SK-N-SH (cell line): ENCODE results near the gene PLET1. TPM values are rescaled to one million over a fixed set of nuclear protein-coding genes. Genes with fewer than 3 reads are reported as not detected.

Experiments
- CTCF ChIA-PET: fragments of 300-600, 350-600 bp; formaldehyde crosslinking; extraction: SDS; loops from one replicate; lab custom pipeline; 2021; lab: Yijun Ruan, JAX
- POLR2A ChIA-PET: fragments of 350-600 bp; sonication (Branson Sonifier 250); formaldehyde crosslinking; extraction: SDS; loops from one replicate; lab custom pipeline; 2020; ENCODE audit warnings: antibody characterized with exemption, inconsistent platforms; lab: Yijun Ruan, JAX
- DNase-seq: peaks from one replicate; pipeline ENCODE4 v3.0.0; 2012
- H2AFZ ChIP-seq: fragments of 200-600 bp; sonication (generic); 2 replicates; pipeline ENCODE4 v1.8.1; 2016; ENCODE audit warnings: antibody characterized with exemption, mild to moderate bottlenecking, low read depth
- H3F3A ChIP-seq: fragments of 200-600 bp; sonication (generic); replicated peaks from 2 replicates; pipeline ENCODE3; 2016; ENCODE audit warnings: antibody characterized with exemption, mild to moderate bottlenecking; ENCODE audit not compliant: insufficient read depth
- H3K27ac ChIP-seq, 2 experiments: fragments of 200-500 bp in 1 of 2; fragments of 200-600 bp in 1 of 2; sonication (Bioruptor generic) in 1 of 2; sonication (generic), shearing (Covaris generic) in 1 of 2; 2 replicates each; pipeline versions ENCODE4 v1.5.1 to v1.6.1; 2014 to 2016; ENCODE audit warnings: low read depth in 2 of 2, inconsistent platforms in 1 of 2, low read length in 1 of 2, mild to moderate bottlenecking in 1 of 2, mixed read lengths in 1 of 2
- H3K27me3 ChIP-seq: fragments of 200-600 bp; sonication (generic), shearing (Covaris generic); 2 replicates; pipeline ENCODE4 v1.6.1; 2016; ENCODE audit warnings: mixed run types; ENCODE audit not compliant: insufficient read depth
- H3K36me3 ChIP-seq, 2 experiments: fragments of 200-500 bp in 1 of 2; fragments of 200-600 bp in 1 of 2; sonication (Bioruptor generic) in 1 of 2; sonication (generic) in 1 of 2; replicated peaks in 1 of 2; 2 replicates each; pipeline versions ENCODE3 to v1.5.1; 2014 to 2016; ENCODE audit warnings: low read length in 1 of 2, mild to moderate bottlenecking in 1 of 2; ENCODE audit not compliant: insufficient read depth in 2 of 2, control insufficient read depth in 1 of 2
- H3K4me1 ChIP-seq, 2 experiments: fragments of 200-500 bp in 1 of 2; fragments of 200-600 bp in 1 of 2; sonication (Bioruptor generic) in 1 of 2; sonication (generic), shearing (Covaris generic) in 1 of 2; 2 replicates each; pipeline versions ENCODE4 v1.5.1 to v1.6.1; 2014 to 2016; ENCODE audit warnings: low read depth in 1 of 2, low read length in 1 of 2, mixed run types in 1 of 2; ENCODE audit not compliant: insufficient read depth in 2 of 2, control insufficient read depth in 1 of 2
- H3K4me2 ChIP-seq: fragments of 200-600 bp; sonication (generic), shearing (Covaris generic); 2 replicates; pipeline ENCODE4 v1.6.1; 2017; ENCODE audit warnings: mixed run types
- H3K4me3 ChIP-seq, 2 experiments: fragments of 200-500 bp in 1 of 2; fragments of 200-600 bp in 1 of 2; sonication (Bioruptor generic) in 1 of 2; sonication (generic), shearing (Covaris generic) in 1 of 2; 2 replicates each; pipeline versions ENCODE4 v1.5.1 to v1.8.1; 2014 to 2016; ENCODE audit warnings: low read depth in 2 of 2, inconsistent platforms in 1 of 2, low read length in 1 of 2, mild to moderate bottlenecking in 1 of 2, mixed read lengths in 1 of 2, moderate library complexity in 1 of 2
- H3K79me2 ChIP-seq: fragments of 200-600 bp; sonication (generic); 2 replicates; pipeline ENCODE4 v1.8.1; 2017; ENCODE audit warnings: mild to moderate bottlenecking; ENCODE audit not compliant: insufficient read depth
- H3K9ac ChIP-seq: fragments of 200-600 bp; sonication (generic); 2 replicates; pipeline ENCODE4 v1.6.1; 2017; ENCODE audit warnings: mixed run types
- H3K9me2 ChIP-seq: fragments of 200-600 bp; sonication (generic); 2 replicates; pipeline ENCODE4 v1.6.1; 2017; ENCODE audit warnings: mixed run types
- H3K9me3 ChIP-seq: fragments of 200-600 bp; sonication (generic); 2 replicates; pipeline ENCODE4 v1.6.1; 2017; ENCODE audit warnings: mixed run types, mild to moderate bottlenecking, moderate library complexity
- H4K20me1 ChIP-seq: fragments of 200-600 bp; sonication (generic); 2 replicates; pipeline ENCODE4 v1.6.1; 2017; ENCODE audit warnings: mild to moderate bottlenecking, mixed run types; ENCODE audit not compliant: insufficient read depth
- EP300 ChIP-seq, 2 experiments: IDR thresholded peaks; 2 replicates each; pipeline versions ENCODE4 v1.4.0 to v1.6.1; 2012; ENCODE audit warnings: borderline replicate concordance in 1 of 2, low read depth in 1 of 2, low read length in 1 of 2
- EZH2phosphoT487 ChIP-seq: fragments of 200-600 bp; sonication (generic); IDR thresholded peaks from 2 replicates; pipeline ENCODE4 v1.6.1; 2017; ENCODE audit warnings: low read depth, mixed run types, mild to moderate bottlenecking, antibody characterized with exemption, moderate library complexity, borderline replicate concordance
- FOSL2 ChIP-seq: IDR thresholded peaks from 2 replicates; pipeline ENCODE4 v1.4.0; 2012; ENCODE audit warnings: low read depth, mild to moderate bottlenecking, moderate library complexity, borderline replicate concordance
- FOXJ3 ChIP-seq: sonication (generic); formaldehyde crosslinking; IDR thresholded peaks from 2 replicates; pipeline ENCODE4 v1.5.1; 2020; ENCODE audit warnings: mild to moderate bottlenecking, missing genetic modification reagents
- FOXM1 ChIP-seq: IDR thresholded peaks from 2 replicates; pipeline ENCODE4 v1.4.0; 2012; ENCODE audit warnings: low read depth, mild to moderate bottlenecking
- GATA2 ChIP-seq: sonication (generic); formaldehyde crosslinking; IDR thresholded peaks from 2 replicates; pipeline ENCODE4 v1.5.0; 2020; ENCODE audit warnings: mild to moderate bottlenecking, missing genetic modification reagents
- JUND ChIP-seq: IDR thresholded peaks from 2 replicates; pipeline ENCODE4 v1.4.0; 2012
- MXI1 ChIP-seq: IDR thresholded peaks from 2 replicates; pipeline ENCODE4 v1.6.1; 2012; ENCODE audit warnings: mild to moderate bottlenecking, low read depth, low read length, improper control_type of control experiment
- NFIC ChIP-seq: IDR thresholded peaks from 2 replicates; pipeline ENCODE4 v1.4.0; 2012; ENCODE audit warnings: borderline replicate concordance
- NRF1 ChIP-seq: IDR thresholded peaks from 2 replicates; pipeline ENCODE4 v1.6.1; 2012; ENCODE audit warnings: low read depth, mild to moderate bottlenecking, low read length
- PBX3 ChIP-seq: IDR thresholded peaks from 2 replicates; pipeline ENCODE4; 2012
- RAD21 ChIP-seq: IDR thresholded peaks from 2 replicates; pipeline ENCODE4 v1.6.1; 2012; ENCODE audit warnings: mild to moderate bottlenecking, low read length
- RCOR1 ChIP-seq: fragments of 150-350 bp; IDR thresholded peaks from 2 replicates; pipeline ENCODE4 v1.6.1; 2017; ENCODE audit warnings: antibody characterized with exemption, low read length
- RFX5 ChIP-seq: IDR thresholded peaks from 2 replicates; pipeline ENCODE4 v1.6.1; 2012; ENCODE audit warnings: mild to moderate bottlenecking, improper control_type of control experiment, low read length
- RXRA ChIP-seq: IDR thresholded peaks from 2 replicates; pipeline ENCODE4 v1.4.0; 2012; ENCODE audit warnings: low read depth, mild to moderate bottlenecking, borderline replicate concordance
- SIN3A ChIP-seq: IDR thresholded peaks from 2 replicates; pipeline ENCODE4 v1.6.1; 2012; ENCODE audit warnings: low read depth, mild to moderate bottlenecking, low read length, moderate library complexity, borderline replicate concordance
- TCF12 ChIP-seq: IDR thresholded peaks from 2 replicates; pipeline ENCODE4 v1.4.0; 2012
- TEAD4 ChIP-seq: IDR thresholded peaks from 2 replicates; pipeline ENCODE4 v1.4.0; 2012; ENCODE audit warnings: mild to moderate bottlenecking, borderline replicate concordance; ENCODE audit not compliant: insufficient read depth
- USF1 ChIP-seq: IDR thresholded peaks from 2 replicates; pipeline ENCODE4 v1.4.0; 2012; ENCODE audit warnings: low read depth, borderline replicate concordance
- YY1 ChIP-seq: IDR thresholded peaks from 2 replicates; pipeline ENCODE4 v1.4.0; 2012; ENCODE audit warnings: low read depth, mild to moderate bottlenecking
- ZBTB33 ChIP-seq: IDR thresholded peaks from 2 replicates; pipeline ENCODE4 v1.4.0; 2012; ENCODE audit warnings: low read depth, borderline replicate concordance
- WGBS: methylation state at CpG from one replicate; pipeline ENCODE4 v1.1.6; 2017; ENCODE audit warnings: low lambda C conversion rate; 5-methylcytosine and 5-hydroxymethylcytosine counted together
- polyA plus RNA-seq, 3 experiments: library from polyadenylated mRNA; depleted of rRNA; stranded (reverse); fragments of >200 nt; gene quantifications; 2 replicates each; pipeline ENCODE4 v1.2.3, GENCODE V29; 2012
- TF ChIP-seq, protein P1 (sequence below): fragments of 150-350 bp; IDR thresholded peaks from 2 replicates; pipeline ENCODE4 v1.6.1; 2017; ENCODE audit warnings: antibody characterized with exemption, low read length, low read depth, borderline replicate concordance

Gene PLET1
- polyA plus RNA-seq, 1 of the 3 experiments (the other 2 are of a cell fraction) = not detected

DNA sequence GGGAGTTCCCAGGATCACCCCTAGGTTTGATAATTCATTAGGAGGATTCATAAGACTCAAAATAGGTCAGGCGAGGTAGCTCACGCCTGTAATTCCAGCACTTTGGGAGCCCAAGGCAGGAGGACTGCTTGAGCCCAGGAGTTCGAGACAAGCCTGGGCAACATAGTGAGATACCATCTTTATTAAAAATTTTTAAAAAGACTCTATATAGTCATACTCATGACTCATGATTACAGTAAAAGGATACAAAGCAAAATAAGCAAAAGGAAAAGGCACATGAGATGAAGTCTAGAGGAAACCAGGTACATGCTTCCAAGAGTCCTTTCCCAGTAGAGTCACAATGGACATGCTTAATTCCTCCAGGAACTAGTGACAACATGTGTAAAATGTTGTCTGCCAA lies 48.4 kb downstream of the PLET1 start:
- WGBS = 86% methylated on average over 3 of the region's 3 CpGs
- CTCF ChIA-PET = interaction anchor here (0.8 to 2.1 kb wide), 3 partner anchors 37 to 76 kb away, joined by 3 to 10 read pairs (median 4); partner anchors contain the start of gene BCO2
- TF ChIP-seq GATA2 (CRISPR knock-in tag) (no peak), MXI1 (no peak), TEAD4 (no peak), EZH2phosphoT487 (no peak), TCF12 (no peak), EP300 (IDR thresholded peaks at IDR 0.05; ENCODE audit: borderline replicate concordance in 1 of 2, low read depth in 1 of 2, low read length in 1 of 2) (no peak), FOSL2 (no peak), SIN3A (no peak)
- TF ChIP-seq, protein P1, sequence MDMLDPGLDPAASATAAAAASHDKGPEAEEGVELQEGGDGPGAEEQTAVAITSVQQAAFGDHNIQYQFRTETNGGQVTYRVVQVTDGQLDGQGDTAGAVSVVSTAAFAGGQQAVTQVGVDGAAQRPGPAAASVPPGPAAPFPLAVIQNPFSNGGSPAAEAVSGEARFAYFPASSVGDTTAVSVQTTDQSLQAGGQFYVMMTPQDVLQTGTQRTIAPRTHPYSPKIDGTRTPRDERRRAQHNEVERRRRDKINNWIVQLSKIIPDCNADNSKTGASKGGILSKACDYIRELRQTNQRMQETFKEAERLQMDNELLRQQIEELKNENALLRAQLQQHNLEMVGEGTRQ = no peak
- TF ChIP-seq, all 33 proteins: peak for 0
- POLR2A ChIA-PET = no interaction called here
- no peaks in the 10 kb centered on the region for H3K36me3 ChIP-seq
- H3K9me2 ChIP-seq = no peaks in the 10 kb centered on the region
- H3K27me3 ChIP-seq = no peaks in the 10 kb centered on the region
- DNase-seq = no peak
- H3F3A ChIP-seq = no peaks in the 10 kb centered on the region
- H3K27ac ChIP-seq = no peak overlapping the region
- no peaks in the 10 kb centered on the region for H3K9me3 ChIP-seq
- no peaks in the 10 kb centered on the region; a peak in 1 of 4 replicates for H3K4me1 ChIP-seq
- H3K4me2 ChIP-seq = no peak overlapping the region
- no peaks in the 10 kb centered on the region for H3K79me2 ChIP-seq
- H4K20me1 ChIP-seq = no peaks in the 10 kb centered on the region
- no peak overlapping the region for H2AFZ ChIP-seq
- no peak overlapping the region for H3K9ac ChIP-seq
- H3K4me3 ChIP-seq = no peak overlapping the region

- WGBS = 55% methylated on average over 2 of the region's 2 CpGs
- CTCF ChIA-PET = interaction anchor here (0.8 to 2.1 kb wide), 2 partner anchors 36 to 68 kb away, joined by 4 to 10 read pairs; partner anchors contain the start of gene BCO2
Observed at GRCh38 chr11:112211536-112211935, 49.1 kb downstream of the PLET1 start.

More at GRCh38 chr11:112211536-112211935, 49.1 kb downstream of the PLET1 start:
- H3K4me1 ChIP-seq = no peaks in the 10 kb centered on the region; a peak in 1 of 4 replicates
- no peaks in the 10 kb centered on the region for H3K9me2 ChIP-seq
- no peak overlapping the region for H3K4me2 ChIP-seq
- TF ChIP-seq TEAD4 = no peak
- TF ChIP-seq NRF1 = no peak
- TF ChIP-seq FOSL2 = no peak
- no peak for TF ChIP-seq YY1
- TF ChIP-seq NFIC = no peak
- no peak for TF ChIP-seq RAD21
- TF ChIP-seq JUND = no peak
- TF ChIP-seq PBX3 = no peak
- no peak for TF ChIP-seq FOXJ3 (CRISPR knock-in tag)
- TF ChIP-seq RFX5 = no peak
- no peak for TF ChIP-seq SIN3A
- TF ChIP-seq RXRA = no peak
- no peak for TF ChIP-seq FOXM1
- TF ChIP-seq EZH2phosphoT487 = no peak
- TF ChIP-seq USF1 = no peak
- TF ChIP-seq RCOR1 = no peak
- TF ChIP-seq ZBTB33 = no peak
- no peak for TF ChIP-seq EP300 (IDR thresholded peaks at IDR 0.05; ENCODE audit: borderline replicate concordance in 1 of 2, low read depth in 1 of 2, low read length in 1 of 2)
- TF ChIP-seq GATA2 (CRISPR knock-in tag) = no peak
- POLR2A ChIA-PET = no interaction called here
- H3K4me3 ChIP-seq = no peak overlapping the region
- H3K9me3 ChIP-seq = no peaks in the 10 kb centered on the region
- DNase-seq = no peak
- no peaks in the 10 kb centered on the region for H3K79me2 ChIP-seq
- no peaks in the 10 kb centered on the region for H4K20me1 ChIP-seq
- H3K36me3 ChIP-seq = no peaks in the 10 kb centered on the region
- H3K27ac ChIP-seq = no peak overlapping the region
- H3F3A ChIP-seq = no peaks in the 10 kb centered on the region
- H3K9ac ChIP-seq = no peak overlapping the region
- H2AFZ ChIP-seq = no peak overlapping the region
- no peaks in the 10 kb centered on the region for H3K27me3 ChIP-seq
